Duodenal mucosa (tissue), 2 donors: Measurements from ENCODE around the gene GNAQ.

Experiments used
- H3K27ac ChIP-seq: one replicate; pipeline ENCODE4 v1.7.0; 2013; ENCODE audit warnings: low read depth, low read length
- H3K27me3 ChIP-seq, 2 donors: one replicate each; pipeline ENCODE4 v1.7.0; 2013; ENCODE audit warnings: low read length in 2 of 2, control low read depth in 1 of 2; ENCODE audit not compliant: insufficient read depth in 2 of 2, control insufficient read depth in 1 of 2
- H3K36me3 ChIP-seq, 2 donors: one replicate each; pipeline ENCODE4 v1.7.0; 2013; ENCODE audit warnings: low read length in 2 of 2, control low read depth in 1 of 2; ENCODE audit not compliant: insufficient read depth in 2 of 2, control insufficient read depth in 1 of 2
- H3K4me1 ChIP-seq, 2 donors: one replicate each; pipeline ENCODE4 v1.7.0; 2013; ENCODE audit warnings: low read length in 2 of 2, control low read depth in 1 of 2; ENCODE audit not compliant: insufficient read depth in 2 of 2, control insufficient read depth in 1 of 2
- H3K4me3 ChIP-seq, 2 donors: one replicate each; pipeline ENCODE4 v1.7.0; 2013; ENCODE audit warnings: low read length in 2 of 2, low read depth in 1 of 2
- H3K9ac ChIP-seq, 2 donors: one replicate each; pipeline ENCODE4 v1.7.0; 2013; ENCODE audit warnings: low read length in 2 of 2, low read depth in 1 of 2
- H3K9me3 ChIP-seq, 2 donors: one replicate each; pipeline ENCODE4 v1.7.0; 2013; ENCODE audit warnings: low read length in 2 of 2, control low read depth in 1 of 2; ENCODE audit not compliant: control insufficient read depth in 1 of 2

Gene GNAQ

DNA sequence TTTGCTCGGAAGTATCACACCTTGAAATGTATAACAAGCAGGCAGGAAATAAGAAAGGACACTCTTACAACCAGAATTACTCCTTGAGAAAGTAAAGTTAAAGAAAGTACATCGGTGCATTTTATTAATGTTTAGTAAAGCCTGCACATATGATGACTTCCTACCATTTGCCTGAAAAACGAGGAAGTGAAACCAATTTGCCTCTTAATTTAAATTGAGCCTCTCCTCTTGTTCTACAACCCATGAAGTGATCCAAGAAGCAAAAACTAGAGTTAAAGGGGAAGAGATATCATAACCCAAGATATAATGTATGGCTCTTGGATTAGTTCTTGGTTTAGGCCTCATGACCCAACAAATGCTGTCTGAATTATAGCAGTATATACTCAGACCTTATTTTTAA lies 95.6 kb downstream of the GNAQ start:
- no peaks in the 10 kb centered on the region for H3K36me3 ChIP-seq
- H3K9me3 ChIP-seq = no peaks in the 10 kb centered on the region
- H3K9ac ChIP-seq = no peak overlapping the region
- no peak overlapping the region for H3K27ac ChIP-seq
- H3K27me3 ChIP-seq = no peaks in the 10 kb centered on the region
- peaks cover 0 to 4% of the 10 kb centered on the region in 2 donors for H3K4me1 ChIP-seq
- no peak overlapping the region for H3K4me3 ChIP-seq

DNA sequence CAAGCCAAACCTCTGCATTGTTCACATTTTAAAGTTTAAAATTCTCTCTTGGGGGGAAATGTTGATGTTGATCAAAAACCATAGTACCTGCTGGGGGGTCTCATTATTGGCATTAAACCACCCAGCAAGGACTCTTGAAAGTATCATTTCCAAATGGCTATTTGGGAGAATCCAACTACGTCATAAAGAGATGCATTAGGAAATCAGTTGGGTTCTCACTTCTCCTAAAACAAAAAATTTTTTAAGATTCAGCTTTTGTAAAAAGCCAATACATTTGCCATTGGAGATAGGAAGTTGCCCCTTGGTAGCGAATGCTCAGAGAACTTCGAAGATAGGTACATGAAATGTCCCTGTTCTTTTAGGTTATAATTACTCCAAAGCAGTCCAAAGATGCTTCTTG lies 96.4 kb downstream of the GNAQ start:
- H3K9me3 ChIP-seq = no peaks in the 10 kb centered on the region
- peaks cover 0 to 4% of the 10 kb centered on the region in 2 donors for H3K4me1 ChIP-seq
- H3K27me3 ChIP-seq = no peaks in the 10 kb centered on the region
- H3K27ac ChIP-seq = no peak overlapping the region
- H3K4me3 ChIP-seq = no peak overlapping the region
- no peaks in the 10 kb centered on the region for H3K36me3 ChIP-seq
- no peak overlapping the region for H3K9ac ChIP-seq

DNA sequence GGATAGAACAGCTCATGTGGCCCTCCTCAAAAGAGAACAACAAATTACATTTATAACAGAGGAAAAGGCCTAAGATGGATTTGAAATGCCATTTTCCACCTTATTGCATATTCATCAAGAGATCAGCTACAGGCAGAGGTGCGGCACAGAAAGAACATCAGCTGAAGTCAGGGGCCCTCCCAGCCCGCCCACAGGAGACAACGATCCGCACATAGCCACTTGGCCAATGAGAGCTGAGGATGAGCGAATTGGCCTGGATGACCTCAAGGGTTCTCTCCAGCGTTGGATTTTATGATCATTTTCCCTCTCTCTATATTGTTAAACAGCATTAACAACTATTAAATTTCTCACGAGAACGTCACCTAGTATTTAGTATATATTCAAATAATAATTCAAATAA lies 97.6 kb downstream of the GNAQ start:
- H3K9me3 ChIP-seq = no peaks in the 10 kb centered on the region
- H3K4me1 ChIP-seq = peaks cover 0 to 2% of the 10 kb centered on the region in 2 donors
- no peak overlapping the region for H3K4me3 ChIP-seq
- no peak overlapping the region for H3K27ac ChIP-seq
- H3K36me3 ChIP-seq = no peaks in the 10 kb centered on the region
- no peaks in the 10 kb centered on the region for H3K27me3 ChIP-seq
- no peak overlapping the region for H3K9ac ChIP-seq

GRCh38 chr9:77933019-77933418 lies 98.6 kb downstream of the GNAQ start:
- no peaks in the 10 kb centered on the region for H3K9me3 ChIP-seq
- no peak overlapping the region for H3K27ac ChIP-seq
- H3K36me3 ChIP-seq = no peaks in the 10 kb centered on the region
- H3K27me3 ChIP-seq = no peaks in the 10 kb centered on the region
- no peak overlapping the region for H3K4me3 ChIP-seq
- H3K4me1 ChIP-seq = no peaks in the 10 kb centered on the region
- H3K9ac ChIP-seq = no peak overlapping the region

- no peaks in the 10 kb centered on the region for H3K4me1 ChIP-seq
- H3K36me3 ChIP-seq = no peaks in the 10 kb centered on the region
- no peaks in the 10 kb centered on the region for H3K27me3 ChIP-seq
- no peaks in the 10 kb centered on the region for H3K9me3 ChIP-seq
- no peak overlapping the region for H3K4me3 ChIP-seq
- H3K9ac ChIP-seq = no peak overlapping the region
- no peak overlapping the region for H3K27ac ChIP-seq
Observed at GRCh38 chr9:77929942-77930341, 101.7 kb downstream of the GNAQ start.

DNA sequence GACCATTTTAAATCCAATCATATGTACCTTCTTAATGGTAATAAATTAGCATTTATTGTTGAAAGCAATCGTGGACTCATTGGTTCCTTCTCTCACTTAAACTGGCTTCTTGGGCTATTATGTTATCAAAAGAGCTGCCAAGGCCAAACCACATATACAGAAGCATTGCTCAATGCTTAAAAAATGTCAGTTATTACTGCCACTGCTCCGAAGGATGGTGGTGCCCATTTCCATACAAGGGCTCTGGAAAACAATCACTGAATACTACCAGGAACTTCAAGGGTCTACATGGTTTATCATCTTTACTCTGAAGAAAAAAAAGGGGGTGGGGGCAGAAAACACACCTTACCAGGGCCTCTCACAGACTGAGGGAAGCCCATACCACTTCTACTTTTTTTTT lies 104.3 kb downstream of the GNAQ start:
- H3K27ac ChIP-seq = no peak overlapping the region

DNA sequence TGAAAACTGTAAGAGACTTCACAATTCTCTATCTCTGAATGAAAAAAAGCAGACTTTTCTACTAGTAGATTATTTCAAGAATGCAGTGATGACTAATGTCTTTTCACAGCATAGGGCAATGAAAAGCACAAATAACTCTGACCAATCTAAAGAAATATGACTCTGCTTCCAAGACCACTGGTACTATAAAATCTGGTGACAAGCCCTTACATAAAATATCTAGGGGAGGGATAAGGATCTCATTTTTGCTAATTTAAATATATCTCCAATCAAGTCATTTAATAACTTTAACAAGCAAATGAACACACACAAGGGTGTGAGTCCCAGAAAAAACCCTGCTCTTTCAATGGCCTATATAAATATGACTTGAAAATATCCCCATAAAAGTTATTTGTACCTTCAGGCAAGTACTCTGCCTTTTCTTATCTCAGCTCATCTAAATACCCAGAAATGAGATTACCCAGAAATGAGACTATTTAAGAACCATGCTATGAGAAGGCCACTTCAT lies 105.2 kb downstream of the GNAQ start:
- Histone ChIP-seq H3K27ac (no peak overlapping the region), H3K27me3 (no peaks in the 10 kb centered on the region), H3K36me3 (no peaks in the 10 kb centered on the region), H3K9me3 (no peaks in the 10 kb centered on the region), H3K4me3 (no peak overlapping the region), H3K9ac (no peak overlapping the region), H3K4me1 (no peaks in the 10 kb centered on the region)

More for the DNA sequence above, 104.3 kb downstream of the GNAQ start:
- H3K4me3 ChIP-seq = no peak overlapping the region
- no peaks in the 10 kb centered on the region for H3K36me3 ChIP-seq
- H3K27me3 ChIP-seq = no peaks in the 10 kb centered on the region
- no peak overlapping the region for H3K9ac ChIP-seq
- no peaks in the 10 kb centered on the region for H3K9me3 ChIP-seq
- H3K4me1 ChIP-seq = no peaks in the 10 kb centered on the region

GRCh38 chr9:77922591-77922990 lies 109.0 kb downstream of the GNAQ start:
- H3K9me3 ChIP-seq = no peaks in the 10 kb centered on the region

GRCh38 chr9:77917800-77918199 lies 113.8 kb downstream of the GNAQ start:
- Histone ChIP-seq H3K4me3 (no peak overlapping the region), H3K27ac (no peak overlapping the region), H3K36me3 (peaks cover 4 to 11% of the 10 kb centered on the region in 2 donors), H3K27me3 (no peaks in the 10 kb centered on the region), H3K4me1 (no peaks in the 10 kb centered on the region), H3K9me3 (no peaks in the 10 kb centered on the region), H3K9ac (no peak overlapping the region)

More at GRCh38 chr9:77922591-77922990, 109.0 kb downstream of the GNAQ start:
- no peak overlapping the region for H3K4me3 ChIP-seq
- no peak overlapping the region for H3K9ac ChIP-seq
- peaks cover 4 to 11% of the 10 kb centered on the region in 2 donors for H3K36me3 ChIP-seq
- H3K4me1 ChIP-seq = no peaks in the 10 kb centered on the region
- no peaks in the 10 kb centered on the region for H3K27me3 ChIP-seq
- no peak overlapping the region for H3K27ac ChIP-seq

DNA sequence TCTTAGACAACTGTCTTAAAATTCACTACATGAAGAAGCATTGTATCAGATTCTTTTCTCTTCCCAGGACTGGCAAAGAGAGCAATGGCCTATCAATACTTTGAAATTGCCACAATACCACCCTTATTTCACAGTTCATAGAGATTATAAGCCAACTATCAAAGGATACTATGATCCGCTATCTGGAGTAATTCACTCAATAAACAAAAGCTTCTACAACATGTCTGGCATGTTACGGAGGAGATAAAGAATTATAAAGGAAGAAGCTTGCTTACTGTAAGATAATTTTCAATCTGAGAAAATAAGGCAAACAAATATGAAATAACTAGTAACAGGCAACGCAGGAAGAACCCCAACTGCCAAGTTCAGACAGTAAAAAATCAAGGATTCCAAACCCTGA lies 114.8 kb downstream of the GNAQ start:
- Histone ChIP-seq H3K27ac (no peak overlapping the region), H3K4me3 (no peak overlapping the region), H3K27me3 (no peaks in the 10 kb centered on the region)

DNA sequence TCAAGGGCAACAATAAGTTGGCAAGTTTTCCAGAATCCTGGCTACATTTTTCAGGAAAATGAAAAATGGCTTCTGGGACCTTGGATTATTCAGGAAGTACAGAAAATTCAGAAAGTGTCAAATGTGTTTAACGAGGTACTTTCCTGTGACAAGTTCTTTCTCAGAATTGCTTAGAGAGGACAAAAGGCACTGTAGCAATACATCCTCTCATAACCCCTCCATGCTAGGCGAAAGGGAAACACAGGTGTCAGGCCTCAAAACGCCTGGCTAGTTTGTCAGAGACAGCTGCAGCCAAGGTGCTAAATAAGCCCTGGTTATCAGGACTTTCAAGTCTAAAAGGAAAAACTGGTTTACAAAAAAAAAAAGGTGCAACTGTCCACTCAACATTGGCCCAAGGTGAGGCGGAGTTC lies 115.2 kb downstream of the GNAQ start:
- no peaks in the 10 kb centered on the region for H3K27me3 ChIP-seq
- no peaks in the 10 kb centered on the region for H3K9me3 ChIP-seq
- no peak overlapping the region for H3K9ac ChIP-seq
- H3K36me3 ChIP-seq = peaks cover 4 to 11% of the 10 kb centered on the region in 2 donors
- no peak overlapping the region for H3K27ac ChIP-seq
- H3K4me3 ChIP-seq = no peak overlapping the region
- H3K4me1 ChIP-seq = no peaks in the 10 kb centered on the region

More for the DNA sequence above, 114.8 kb downstream of the GNAQ start:
- no peaks in the 10 kb centered on the region for H3K9me3 ChIP-seq
- peaks cover 4 to 11% of the 10 kb centered on the region in 2 donors for H3K36me3 ChIP-seq
- H3K4me1 ChIP-seq = no peaks in the 10 kb centered on the region
- H3K9ac ChIP-seq = no peak overlapping the region
